Measurements from ENCODE around the gene PANX1. TPM values are rescaled to one million over a fixed set of nuclear protein-coding genes. Genes with fewer than 3 reads are reported as not detected.

PANX1 gene
- total RNA-seq, 1 experiment from 2014 or later, result 62.9 TPM

GRCh38 chr11:94104734-94105133 is 23.9 kb upstream of the PANX1 start:
- Histone ChIP-seq H3K9ac (ENCODE audit: low read length) (no peak overlapping the region), H3K4me2 (ENCODE audit: low read length) (no peak overlapping the region), H3K9me3 (ENCODE audit: low read length) (peaks cover 8% of the 10 kb centered on the region), H3K27me3 (ENCODE audit: low read length) (no peaks in the 10 kb centered on the region), H3K9me2 (replicated peaks; ENCODE audit: low read length) (no peaks in the 10 kb centered on the region), H2AFZ (ENCODE audit: low read length) (no peak overlapping the region), H3K79me2 (ENCODE audit: low read length) (no peaks in the 10 kb centered on the region), H3K36me3 (ENCODE audit: low read depth, low read length) (peaks cover 6% of the 10 kb centered on the region; the same call in 1 of the 2 replicates), H3K4me3 (ENCODE audit: low read length) (no peak overlapping the region), H3F3A (ENCODE audit: low read length, unreplicated experiment) (no peaks in the 10 kb centered on the region), H4K20me1 (ENCODE audit: low read length) (no peaks in the 10 kb centered on the region), H3K27ac (ENCODE audit: low read length) (no peak overlapping the region), H3K4me1 (ENCODE audit: insufficient read depth, low read length) (no peaks in the 10 kb centered on the region)
- ATAC-seq (peak; percentile 27; the same call in 1 of the 2 replicates), DNase-seq (no peak)
- TF ChIP-seq EZH2 (IDR thresholded peaks at IDR 0.05; ENCODE audit: low read length, unreplicated experiment) (no peak), EZH2phosphoT487 (IDR thresholded peaks at IDR 0.05; ENCODE audit: borderline replicate concordance, low read length) (no peak), CTCF (conservative IDR thresholded peaks at IDR 0.05; ENCODE audit: low read depth, low read length) (no peak)
- BruUV-seq (replicated peaks), result no TSS peak
- CTCF ChIA-PET, result interaction anchor here (0.6 to 1.6 kb wide), 3 partner anchors 24 to 209 kb away, joined by 3 to 5 read pairs (median 3); partner anchors contain the start of gene PANX1
- POLR2A ChIA-PET (ENCODE audit: unreplicated experiment), result no interaction called here
- intact Hi-C loops (cut with micrococcal nuclease), result no loop called here

- no peaks in the 10 kb centered on the region for H4K20me1 ChIP-seq (ENCODE audit: low read length)
- no peak overlapping the region for H2AFZ ChIP-seq (ENCODE audit: low read length)
- POLR2A ChIA-PET (ENCODE audit: unreplicated experiment), result no interaction called here
- no peak overlapping the region for H3K27ac ChIP-seq (ENCODE audit: low read length)
- H3K4me3 ChIP-seq (ENCODE audit: low read length), result no peak overlapping the region
- H3K9me2 ChIP-seq (replicated peaks; ENCODE audit: low read length), result no peaks in the 10 kb centered on the region
- intact Hi-C loops (cut with micrococcal nuclease), result loop anchor here (1.0 kb wide), 2 partner anchors 185 to 211 kb away; no protein-coding TSS in a partner anchor
- H3K27me3 ChIP-seq (ENCODE audit: low read length), result no peaks in the 10 kb centered on the region
- no peaks in the 10 kb centered on the region for H3K79me2 ChIP-seq (ENCODE audit: low read length)
- peaks cover 6% of the 10 kb centered on the region; the same call in 1 of the 2 replicates for H3K36me3 ChIP-seq (ENCODE audit: low read depth, low read length)
- DNase-seq (no peak), ATAC-seq (no peak)
- no peaks in the 10 kb centered on the region for H3K4me1 ChIP-seq (ENCODE audit: insufficient read depth, low read length)
- H3K4me2 ChIP-seq (ENCODE audit: low read length), result no peak overlapping the region
- H3F3A ChIP-seq (ENCODE audit: low read length, unreplicated experiment), result no peaks in the 10 kb centered on the region
- peaks cover 10% of the 10 kb centered on the region for H3K9me3 ChIP-seq (ENCODE audit: low read length)
- no TSS peak for BruUV-seq (replicated peaks)
- TF ChIP-seq EZH2phosphoT487 (IDR thresholded peaks at IDR 0.05; ENCODE audit: borderline replicate concordance, low read length), result no peak
- TF ChIP-seq EZH2 (IDR thresholded peaks at IDR 0.05; ENCODE audit: low read length, unreplicated experiment), result no peak
- TF ChIP-seq CTCF (conservative IDR thresholded peaks at IDR 0.05; ENCODE audit: low read depth, low read length), result no peak
- CTCF ChIA-PET, result interaction anchor here (0.7 kb wide), 1 partner anchor 211 kb away, joined by 4 read pairs; no protein-coding TSS in a partner anchor
- no peak overlapping the region for H3K9ac ChIP-seq (ENCODE audit: low read length)
Observed at GRCh38 chr11:94106716-94107115, 21.9 kb upstream of the PANX1 start.

GRCh38 chr11:94107363-94107762 is 21.3 kb upstream of the PANX1 start:
- Histone ChIP-seq H3K9me2 (replicated peaks; ENCODE audit: low read length) (no peaks in the 10 kb centered on the region), H3K9me3 (ENCODE audit: low read length) (peaks cover 10% of the 10 kb centered on the region), H3K27ac (ENCODE audit: low read length) (no peak overlapping the region), H3K4me3 (ENCODE audit: low read length) (no peak overlapping the region), H3K9ac (ENCODE audit: low read length) (no peak overlapping the region), H4K20me1 (ENCODE audit: low read length) (no peaks in the 10 kb centered on the region), H2AFZ (ENCODE audit: low read length) (no peak overlapping the region), H3K36me3 (ENCODE audit: low read depth, low read length) (peaks cover 6% of the 10 kb centered on the region; the same call in 1 of the 2 replicates), H3K79me2 (ENCODE audit: low read length) (no peaks in the 10 kb centered on the region), H3K4me2 (ENCODE audit: low read length) (no peak overlapping the region), H3K27me3 (ENCODE audit: low read length) (no peaks in the 10 kb centered on the region), H3F3A (ENCODE audit: low read length, unreplicated experiment) (no peaks in the 10 kb centered on the region), H3K4me1 (ENCODE audit: insufficient read depth, low read length) (no peaks in the 10 kb centered on the region)
- no peak for TF ChIP-seq EZH2 (IDR thresholded peaks at IDR 0.05; ENCODE audit: low read length, unreplicated experiment)
- TF ChIP-seq EZH2phosphoT487 (IDR thresholded peaks at IDR 0.05; ENCODE audit: borderline replicate concordance, low read length), result no peak
- TF ChIP-seq CTCF (conservative IDR thresholded peaks at IDR 0.05; ENCODE audit: low read depth, low read length), result peak; percentile 58
- BruUV-seq (replicated peaks), result no TSS peak
- POLR2A ChIA-PET (ENCODE audit: unreplicated experiment), result no interaction called here
- peak; percentile 51 for ATAC-seq
- peak; percentile 42 for DNase-seq
- intact Hi-C loops (cut with micrococcal nuclease), result loop anchor here (1.0 kb wide), 2 partner anchors 186 to 212 kb away; no protein-coding TSS in a partner anchor
- CTCF ChIA-PET, result interaction anchor here (0.7 kb wide), 1 partner anchor 212 kb away, joined by 4 read pairs; no protein-coding TSS in a partner anchor
